PC-9 (cell line): ENCODE measurements around the gene CCDC66. TPM values are rescaled to one million over a fixed set of nuclear protein-coding genes. Genes with fewer than 3 reads are reported as not detected.

Source experiments
- BruUV-seq: library from RNA; stranded (reverse); fragments of 400-500 nt; replicated peaks from 2 replicates; lab custom pipeline; 2021; lab: Mats Ljungman, UMichigan
- CTCF ChIA-PET: fragments of 300-600 bp; sonication (Branson Sonifier 250); formaldehyde crosslinking; loops from one replicate; lab custom pipeline; 2022; ENCODE audit warnings: antibody characterized with exemption; lab: Charles Lee
- POLR2A ChIA-PET: fragments of 300-600 bp; sonication (Branson Sonifier 250); formaldehyde crosslinking; loops from one replicate; lab custom pipeline; 2022; ENCODE audit warnings: antibody characterized with exemption; ENCODE audit not compliant: unreplicated experiment; lab: Charles Lee
- DNase-seq, 2 experiments: peaks; one replicate each; pipeline versions ENCODE4 v3.0.0 to v3.0.0-alpha.2; 2015 to 2022; ENCODE audit warnings: mixed read lengths in 1 of 2
- H2AFZ ChIP-seq: fragments of 200-600 bp; sonication (generic); 2 replicates; pipeline ENCODE4 v1.8.1; 2017; ENCODE audit warnings: antibody characterized with exemption
- H3F3A ChIP-seq: fragments of 200-600 bp; sonication (generic); 2 replicates; pipeline ENCODE4 v1.8.1; 2017; ENCODE audit warnings: antibody characterized with exemption, mild to moderate bottlenecking, low read depth; ENCODE audit not compliant: insufficient read depth
- H3K27ac ChIP-seq: fragments of 200-600 bp; sonication (generic); 2 replicates; pipeline ENCODE4 v1.6.1; 2016; ENCODE audit warnings: mixed run types
- H3K27me3 ChIP-seq: fragments of 200-600 bp; sonication (generic); 2 replicates; pipeline ENCODE4 v1.6.1; 2016; ENCODE audit warnings: low read depth, mixed run types; ENCODE audit not compliant: insufficient read depth
- H3K36me3 ChIP-seq: fragments of 200-600 bp; sonication (generic); 2 replicates; pipeline ENCODE4 v1.6.1; 2016; ENCODE audit warnings: low read depth, mixed run types
- H3K4me1 ChIP-seq: fragments of 200-600 bp; sonication (generic); replicated peaks from 2 replicates; pipeline ENCODE4 v1.6.1; 2016; ENCODE audit warnings: mixed run types; ENCODE audit not compliant: insufficient read depth
- H3K4me2 ChIP-seq: fragments of 200-600 bp; sonication (generic); 2 replicates; pipeline ENCODE4 v1.6.1; 2017; ENCODE audit warnings: mixed run types
- H3K4me3 ChIP-seq: fragments of 200-600 bp; sonication (generic); 2 replicates; pipeline ENCODE4 v1.6.1; 2016; ENCODE audit warnings: mixed run types
- H3K79me2 ChIP-seq: fragments of 200-600 bp; sonication (generic); 2 replicates; pipeline ENCODE4 v1.6.1; 2017; ENCODE audit warnings: low read depth, mixed run types
- H3K9me2 ChIP-seq: fragments of 200-600 bp; sonication (generic); 2 replicates; pipeline ENCODE4 v1.8.1; 2017; ENCODE audit warnings: mild to moderate bottlenecking; ENCODE audit not compliant: insufficient read depth
- H3K9me3 ChIP-seq: fragments of 200-600 bp; sonication (generic); 2 replicates; pipeline ENCODE4 v1.8.1; 2016; ENCODE audit warnings: low read depth; ENCODE audit not compliant: insufficient read depth
- H4K20me1 ChIP-seq: fragments of 200-600 bp; sonication (generic); 2 replicates; pipeline ENCODE4 v1.8.1; 2017; ENCODE audit not compliant: insufficient read depth
- EZH2 ChIP-seq: fragments of 200-600 bp; sonication (generic); IDR thresholded peaks from 2 replicates; pipeline ENCODE4 v1.8.0; 2017; ENCODE audit warnings: antibody characterized with exemption, low read depth
- intact Hi-C: fragments of 100-400 bp; cut with micrococcal nuclease; formaldehyde crosslinking; loops from one replicate; pipeline ENCODE4 v1.10.0; 2022; ENCODE audit not compliant: unreplicated experiment
- total RNA-seq: library from RNA; stranded (reverse); gene quantifications from 2 replicates; pipeline ENCODE4 v1.2.3, GENCODE V29; 2021
- TF ChIP-seq, protein P1 (sequence below): fragments of 200-600 bp; sonication (generic); conservative IDR thresholded peaks from 2 replicates; pipeline ENCODE4 v1.6.1; 2017; ENCODE audit warnings: mixed run types, antibody characterized with exemption, mild to moderate bottlenecking, moderate library complexity

The CCDC66 gene
- total RNA-seq, 1 experiment from 2014 or later: 22.3 TPM

DNA sequence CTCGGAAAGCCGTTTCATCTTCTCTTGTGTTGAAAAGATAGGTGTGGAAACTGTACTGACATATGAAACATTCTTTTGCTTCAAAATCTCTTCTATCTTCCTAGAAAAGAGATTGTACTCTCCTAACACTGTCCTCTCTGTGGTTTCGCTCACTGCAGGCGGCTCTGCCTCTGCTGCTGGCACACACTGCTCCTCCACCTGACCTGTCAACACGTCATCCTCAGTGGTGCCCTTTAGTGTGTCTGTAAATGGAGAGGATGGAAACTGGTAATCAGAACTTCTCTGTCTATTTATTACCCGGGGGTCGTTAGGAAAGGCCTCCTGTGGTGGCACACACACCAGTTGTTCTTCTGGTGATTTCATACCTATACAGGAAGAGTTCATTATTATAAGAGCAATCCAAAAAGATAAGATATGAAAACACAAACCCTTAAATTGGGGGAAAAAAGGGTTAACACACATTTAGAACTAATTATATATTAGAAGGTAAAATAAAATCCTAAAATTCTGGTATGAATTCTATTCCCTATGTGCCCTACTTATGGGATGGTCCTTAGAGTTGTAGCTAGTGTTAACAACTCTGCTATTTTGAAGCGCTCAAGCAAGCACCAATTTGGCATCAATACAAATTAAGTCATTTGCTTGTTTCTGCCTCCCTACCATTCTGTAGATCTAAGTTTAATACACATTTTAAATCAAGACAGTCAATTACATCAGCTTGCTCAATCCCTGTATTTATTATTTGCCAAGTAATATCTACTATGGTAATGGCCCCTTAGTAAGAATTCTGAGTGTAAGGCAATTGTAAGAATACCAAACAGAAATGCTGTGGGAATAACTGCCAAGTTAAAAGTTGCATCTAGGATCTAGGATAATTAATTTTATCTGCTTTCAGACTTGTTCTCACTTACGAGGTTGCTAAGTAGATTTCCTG lies 76.9 kb downstream of the CCDC66 start:
- Histone ChIP-seq H3F3A (no peaks in the 10 kb centered on the region), H3K79me2 (no peaks in the 10 kb centered on the region), H3K4me3 (no peak overlapping the region), H3K27ac (no peak overlapping the region), H3K9me2 (no peaks in the 10 kb centered on the region), H2AFZ (no peak overlapping the region), H3K4me2 (no peak overlapping the region), H3K36me3 (peaks cover 27% of the 10 kb centered on the region; the same call in 1 of the 2 replicates), H3K4me1 (no peaks in the 10 kb centered on the region), H3K27me3 (no peaks in the 10 kb centered on the region), H4K20me1 (no peaks in the 10 kb centered on the region), H3K9me3 (no peaks in the 10 kb centered on the region)
- TF ChIP-seq, protein P1, sequence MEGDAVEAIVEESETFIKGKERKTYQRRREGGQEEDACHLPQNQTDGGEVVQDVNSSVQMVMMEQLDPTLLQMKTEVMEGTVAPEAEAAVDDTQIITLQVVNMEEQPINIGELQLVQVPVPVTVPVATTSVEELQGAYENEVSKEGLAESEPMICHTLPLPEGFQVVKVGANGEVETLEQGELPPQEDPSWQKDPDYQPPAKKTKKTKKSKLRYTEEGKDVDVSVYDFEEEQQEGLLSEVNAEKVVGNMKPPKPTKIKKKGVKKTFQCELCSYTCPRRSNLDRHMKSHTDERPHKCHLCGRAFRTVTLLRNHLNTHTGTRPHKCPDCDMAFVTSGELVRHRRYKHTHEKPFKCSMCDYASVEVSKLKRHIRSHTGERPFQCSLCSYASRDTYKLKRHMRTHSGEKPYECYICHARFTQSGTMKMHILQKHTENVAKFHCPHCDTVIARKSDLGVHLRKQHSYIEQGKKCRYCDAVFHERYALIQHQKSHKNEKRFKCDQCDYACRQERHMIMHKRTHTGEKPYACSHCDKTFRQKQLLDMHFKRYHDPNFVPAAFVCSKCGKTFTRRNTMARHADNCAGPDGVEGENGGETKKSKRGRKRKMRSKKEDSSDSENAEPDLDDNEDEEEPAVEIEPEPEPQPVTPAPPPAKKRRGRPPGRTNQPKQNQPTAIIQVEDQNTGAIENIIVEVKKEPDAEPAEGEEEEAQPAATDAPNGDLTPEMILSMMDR: no peak
- no peak for TF ChIP-seq EZH2
- DNase-seq: no peak
- intact Hi-C loops: no loop called here
- BruUV-seq: no TSS peak
- POLR2A ChIA-PET: no interaction called here
- CTCF ChIA-PET: no interaction called here

- ChIA-PET CTCF (no interaction called here), POLR2A (no interaction called here)
- Histone ChIP-seq H3K4me3 (no peak overlapping the region), H3K4me2 (no peak overlapping the region), H3K4me1 (no peaks in the 10 kb centered on the region), H2AFZ (no peak overlapping the region), H3K9me2 (no peaks in the 10 kb centered on the region), H3K27me3 (no peaks in the 10 kb centered on the region), H3K27ac (no peak overlapping the region), H3K9me3 (no peaks in the 10 kb centered on the region), H4K20me1 (no peaks in the 10 kb centered on the region), H3K36me3 (peaks cover 19% of the 10 kb centered on the region), H3F3A (no peaks in the 10 kb centered on the region), H3K79me2 (no peaks in the 10 kb centered on the region)
- DNase-seq: no peak
- TF ChIP-seq, protein P1: no peak
- no peak for TF ChIP-seq EZH2
- intact Hi-C loops: no loop called here
- BruUV-seq: no TSS peak
Measured at GRCh38 chr3:56645407-56645806, 88.4 kb downstream of the CCDC66 start.

- peaks cover 14% of the 10 kb centered on the region; the same call in 1 of the 2 replicates for H3K36me3 ChIP-seq
- no peaks in the 10 kb centered on the region for H3K4me1 ChIP-seq
- H3K9me2 ChIP-seq: no peaks in the 10 kb centered on the region
- no peak for TF ChIP-seq EZH2
- TF ChIP-seq, protein P1: no peak
- no peak overlapping the region for H3K27ac ChIP-seq
- no peaks in the 10 kb centered on the region for H3K27me3 ChIP-seq
- ChIA-PET POLR2A (no interaction called here), CTCF (no interaction called here)
- H3K9me3 ChIP-seq: no peaks in the 10 kb centered on the region
- no TSS peak for BruUV-seq
- H3K79me2 ChIP-seq: 0 out of 2 replicates have a peak, but pooled peaks cover 7% of the 10 kb centered on the region
- no peak for DNase-seq
- H3K4me2 ChIP-seq: no peak overlapping the region
- no peak overlapping the region for H2AFZ ChIP-seq
- intact Hi-C loops: no loop called here
- H4K20me1 ChIP-seq: peaks cover 6% of the 10 kb centered on the region
- H3K4me3 ChIP-seq: no peak overlapping the region
- H3F3A ChIP-seq: no peaks in the 10 kb centered on the region; the same call in 1 of the 2 replicates
Measured at GRCh38 chr3:56654460-56654859, 97.5 kb downstream of the CCDC66 start.
